Activated naive CD4-positive, alpha-beta T cell treated with anti-CD3 and anti-CD28 coated beads, Interleukin-2, amount 50 U/mL, for 72 hours (primary cell): ENCODE data around the gene LEF1. TPM values are rescaled to one million over a fixed set of nuclear protein-coding genes. Genes with fewer than 3 reads are reported as not detected.

Experiments
- ATAC-seq, 2 donors: fragments of 150-1000 bp; cut with Tn5 transposase; 2 replicates each; pipeline ENCODE4 v1.10.0; 2021; ENCODE audit warnings: mild to moderate bottlenecking in 2 of 2, moderate library complexity in 2 of 2
- DNase-seq, 2 donors: peaks; one replicate each; pipeline ENCODE4 v3.0.0; 2021 to 2022; ENCODE audit warnings: low spot score in 2 of 2
- H3K27ac Mint-ChIP-seq, 2 donors: one replicate each; pipeline ENCODE4 v1.8.0; 2022; ENCODE audit warnings: mild to moderate bottlenecking in 2 of 2, mixed read lengths in 2 of 2
- H3K36me3 Mint-ChIP-seq, 2 donors: one replicate each; pipeline ENCODE4 v1.8.0; 2022; ENCODE audit warnings: mixed read lengths in 2 of 2
- H3K9me3 Mint-ChIP-seq, 2 donors: one replicate each; pipeline ENCODE4 v1.8.0; 2022; ENCODE audit warnings: mixed read lengths in 2 of 2
- total RNA-seq, 2 donors: library from RNA; stranded (reverse); gene quantifications; one replicate each; pipeline ENCODE4 v1.2.3, GENCODE V29; 2022

Gene LEF1
- total RNA-seq, 2 donors from 2014 or later: 205 to 291 TPM

GRCh38 chr4:108166038-108166437 lies 2.7 kb downstream of the LEF1 start:
- H3K9me3 Mint-ChIP-seq: no peaks in the 10 kb centered on the region
- ATAC-seq (peak; percentile 33 to 39), DNase-seq (peak; percentile 51 to 66)
- peaks cover 56 to 67% of the 10 kb centered on the region in 2 donors for H3K36me3 Mint-ChIP-seq
- peak overlapping the region; percentile 95 to 98 for H3K27ac Mint-ChIP-seq

- H3K9me3 Mint-ChIP-seq: no peaks in the 10 kb centered on the region
- H3K36me3 Mint-ChIP-seq: peaks cover 61 to 69% of the 10 kb centered on the region in 2 donors
- DNase-seq (no peak), ATAC-seq (peak; percentile 14)
- peak overlapping the region; percentile 95 to 98 for H3K27ac Mint-ChIP-seq
Measured at GRCh38 chr4:108165586-108165985, 3.1 kb downstream of the LEF1 start.

GRCh38 chr4:108163351-108163750 lies 5.4 kb downstream of the LEF1 start:
- DNase-seq (no peak), ATAC-seq (no peak)
- H3K36me3 Mint-ChIP-seq: peaks cover 57 to 90% of the 10 kb centered on the region in 2 donors

GRCh38 chr4:108160741-108161352 lies 7.9 kb downstream of the LEF1 start:
- peak; percentile 37 to 40 for ATAC-seq
- Mint-ChIP-seq H3K27ac (peak overlapping the region; percentile 58 to 75), H3K36me3 (peaks cover 36 to 71% of the 10 kb centered on the region in 2 donors), H3K9me3 (no peaks in the 10 kb centered on the region)
- DNase-seq: no peak

More at GRCh38 chr4:108163351-108163750, 5.4 kb downstream of the LEF1 start:
- peak overlapping the region; percentile 66 to 72 for H3K27ac Mint-ChIP-seq
- no peaks in the 10 kb centered on the region for H3K9me3 Mint-ChIP-seq

GRCh38 chr4:108159845-108160244 lies 8.9 kb downstream of the LEF1 start:
- peaks cover 26 to 71% of the 10 kb centered on the region in 2 donors for H3K36me3 Mint-ChIP-seq
- peak overlapping the region in 1 of 2 donors; percentile 58 for H3K27ac Mint-ChIP-seq
- DNase-seq: no peak
- no peaks in the 10 kb centered on the region for H3K9me3 Mint-ChIP-seq
- peak; percentile 43 to 44 for ATAC-seq

GRCh38 chr4:108157655-108158054 lies 11.1 kb downstream of the LEF1 start:
- Mint-ChIP-seq H3K9me3 (no peaks in the 10 kb centered on the region), H3K36me3 (peaks cover 15 to 53% of the 10 kb centered on the region in 2 donors), H3K27ac (peak overlapping the region; percentile 41 to 85)
- DNase-seq: no peak
- ATAC-seq: peak in 1 of 2 donors; percentile 13

GRCh38 chr4:108156391-108156790 lies 12.3 kb downstream of the LEF1 start:
- peak overlapping the region; percentile 75 to 82 for H3K27ac Mint-ChIP-seq
- no peaks in the 10 kb centered on the region for H3K9me3 Mint-ChIP-seq
- H3K36me3 Mint-ChIP-seq: peaks cover 15 to 50% of the 10 kb centered on the region in 2 donors
- ATAC-seq (peak; percentile 22 to 45), DNase-seq (no peak)

GRCh38 chr4:108155373-108155772 lies 13.4 kb downstream of the LEF1 start:
- H3K9me3 Mint-ChIP-seq: no peaks in the 10 kb centered on the region
- H3K36me3 Mint-ChIP-seq: peaks cover 10 to 51% of the 10 kb centered on the region in 2 donors
- H3K27ac Mint-ChIP-seq: peak overlapping the region; percentile 79 to 82
- no peak for DNase-seq
- peak; percentile 43 to 52 for ATAC-seq

- H3K27ac Mint-ChIP-seq: peak overlapping the region; percentile 70 to 79
- ATAC-seq (peak in 1 of 2 donors; percentile 52), DNase-seq (no peak)
- H3K9me3 Mint-ChIP-seq: no peaks in the 10 kb centered on the region
- H3K36me3 Mint-ChIP-seq: peaks cover 10 to 29% of the 10 kb centered on the region in 2 donors
Measured at GRCh38 chr4:108152980-108153379, 15.8 kb downstream of the LEF1 start.

- Mint-ChIP-seq H3K36me3 (peaks cover 10 to 16% of the 10 kb centered on the region in 2 donors), H3K9me3 (no peaks in the 10 kb centered on the region), H3K27ac (peak overlapping the region in 1 of 2 donors; percentile 62)
- DNase-seq: no peak
- ATAC-seq: peak in 1 of 2 donors; percentile 21
Measured at GRCh38 chr4:108149588-108150380, 18.9 kb downstream of the LEF1 start.

- DNase-seq: no peak
- peak; percentile 53 to 60 for ATAC-seq
- Mint-ChIP-seq H3K36me3 (peaks cover 10 to 26% of the 10 kb centered on the region in 2 donors), H3K9me3 (no peaks in the 10 kb centered on the region), H3K27ac (peak overlapping the region; percentile 94 to 95)
Measured at GRCh38 chr4:108148316-108148715, 20.4 kb downstream of the LEF1 start.

GRCh38 chr4:108146819-108147218 lies 21.9 kb downstream of the LEF1 start:
- ATAC-seq: no peak
- peak overlapping the region; percentile 94 to 95 for H3K27ac Mint-ChIP-seq
- H3K9me3 Mint-ChIP-seq: no peaks in the 10 kb centered on the region
- H3K36me3 Mint-ChIP-seq: peaks cover 5 to 21% of the 10 kb centered on the region in 2 donors
- no peak for DNase-seq

- Mint-ChIP-seq H3K9me3 (no peaks in the 10 kb centered on the region), H3K27ac (peak overlapping the region; percentile 94 to 95), H3K36me3 (peaks cover 7 to 24% of the 10 kb centered on the region in 2 donors)
- ATAC-seq: peak in 1 of 2 donors; percentile 7
- no peak for DNase-seq
Measured at GRCh38 chr4:108146336-108146735, 22.4 kb downstream of the LEF1 start.

- Mint-ChIP-seq H3K36me3 (peaks cover 6 to 33% of the 10 kb centered on the region in 2 donors), H3K27ac (peak overlapping the region; percentile 94 to 96), H3K9me3 (no peaks in the 10 kb centered on the region)
- peak; percentile 59 to 69 for ATAC-seq
- peak in 1 of 2 donors; percentile 41 for DNase-seq
Measured at GRCh38 chr4:108144451-108144850, 24.3 kb downstream of the LEF1 start.

- no peak for DNase-seq
- H3K36me3 Mint-ChIP-seq: peaks cover 11 to 42% of the 10 kb centered on the region in 2 donors
- ATAC-seq: no peak
- H3K9me3 Mint-ChIP-seq: no peaks in the 10 kb centered on the region
- peak overlapping the region; percentile 87 to 94 for H3K27ac Mint-ChIP-seq
Measured at GRCh38 chr4:108143515-108143914, 25.2 kb downstream of the LEF1 start.

- DNase-seq (no peak), ATAC-seq (no peak)
- H3K36me3 Mint-ChIP-seq: peaks cover 11 to 46% of the 10 kb centered on the region in 2 donors
- H3K27ac Mint-ChIP-seq: peak overlapping the region; percentile 87 to 94
- no peaks in the 10 kb centered on the region for H3K9me3 Mint-ChIP-seq
Measured at GRCh38 chr4:108142870-108143269, 25.9 kb downstream of the LEF1 start.
